IMR-90 (cell line): ENCODE data around the gene SEMA3C. TPM values are rescaled to one million over a fixed set of nuclear protein-coding genes. Genes with fewer than 3 reads are reported as not detected.

Experiments
- ATAC-seq: fragments of 200-7000 bp; cut with Tn5 transposase; 2 replicates; pipeline ENCODE4 v1.9.1; 2020; ENCODE audit warnings: low read depth, mild to moderate bottlenecking, moderate library complexity
- BruUV-seq: library from RNA; stranded (reverse); fragments of 400-500 nt; replicated peaks from 2 replicates; lab custom pipeline; 2021; lab: Mats Ljungman, UMichigan
- CTCF ChIA-PET: fragments of 300-600 bp; formaldehyde crosslinking; extraction: SDS; loops from one replicate; lab custom pipeline; 2021; ENCODE audit warnings: antibody characterized with exemption; lab: Yijun Ruan, JAX
- POLR2A ChIA-PET: fragments of 300-600 bp; sonication (Branson Sonifier 250); formaldehyde crosslinking; loops from one replicate; lab custom pipeline; 2022; ENCODE audit warnings: antibody characterized with exemption; ENCODE audit not compliant: unreplicated experiment; lab: Charles Lee
- DNase-seq: peaks from one replicate; pipeline ENCODE4 v3.0.0; 2013
- H2AFZ ChIP-seq: replicated peaks from 2 replicates; pipeline ENCODE3; 2013; ENCODE audit warnings: low read length, mild to moderate bottlenecking; ENCODE audit not compliant: poor library complexity
- H2AK5ac ChIP-seq: 2 replicates; pipeline ENCODE4 v1.6.1; 2013; ENCODE audit warnings: low read depth, low read length, inconsistent platforms
- H2AK9ac ChIP-seq: replicated peaks from 2 replicates; pipeline ENCODE3; 2013; ENCODE audit warnings: mild to moderate bottlenecking, low read depth, low read length, moderate library complexity; ENCODE audit not compliant: poor library complexity
- H2BK120ac ChIP-seq: 2 replicates; pipeline ENCODE4 v1.6.1; 2013; ENCODE audit warnings: low read depth, low read length, inconsistent platforms
- H2BK15ac ChIP-seq: 3 replicates; pipeline ENCODE4 v1.6.1; 2013; ENCODE audit warnings: low read depth, low read length, inconsistent platforms
- H2BK20ac ChIP-seq: 2 replicates; pipeline ENCODE4 v1.6.1; 2013; ENCODE audit warnings: low read depth, mild to moderate bottlenecking, inconsistent platforms, low read length, moderate library complexity
- H2BK5ac ChIP-seq: 2 replicates; pipeline ENCODE4 v1.6.1; 2013; ENCODE audit warnings: mild to moderate bottlenecking, low read depth, low read length, inconsistent platforms; ENCODE audit not compliant: poor library complexity, severe bottlenecking
- H3K14ac ChIP-seq: replicated peaks from 2 replicates; pipeline ENCODE4 v1.6.1; 2013; ENCODE audit warnings: low read depth, low read length, inconsistent platforms
- H3K18ac ChIP-seq: 2 replicates; pipeline ENCODE4 v1.6.1; 2013; ENCODE audit warnings: low read depth, low read length, control low read depth
- H3K23ac ChIP-seq: 2 replicates; pipeline ENCODE4 v1.6.1; 2013; ENCODE audit warnings: low read depth, low read length, inconsistent platforms
- H3K27ac ChIP-seq: 2 replicates; pipeline ENCODE4 v1.5.1; 2013; ENCODE audit warnings: mild to moderate bottlenecking, control low read depth, low read length; ENCODE audit not compliant: insufficient read depth
- H3K27me3 ChIP-seq: 2 replicates; pipeline ENCODE4 v1.6.1; 2013; ENCODE audit warnings: low read length; ENCODE audit not compliant: control insufficient read depth, insufficient read depth
- H3K36me3 ChIP-seq: 2 replicates; pipeline ENCODE4 v1.6.1; 2013; ENCODE audit warnings: low read length, mixed read lengths; ENCODE audit not compliant: control insufficient read depth, insufficient read depth
- H3K4ac ChIP-seq: 2 replicates; pipeline ENCODE4 v1.6.1; 2013; ENCODE audit warnings: low read depth, low read length, inconsistent platforms
- H3K4me1 ChIP-seq: 2 replicates; pipeline ENCODE4 v1.6.1; 2013; ENCODE audit warnings: low read length, mixed read lengths; ENCODE audit not compliant: control insufficient read depth, insufficient read depth
- H3K4me2 ChIP-seq: 2 replicates; pipeline ENCODE4 v1.6.1; 2013; ENCODE audit warnings: low read depth, mild to moderate bottlenecking, control low read depth, low read length, moderate library complexity
- H3K4me3 ChIP-seq: 2 replicates; pipeline ENCODE4 v1.5.1; 2013; ENCODE audit warnings: low read depth, mild to moderate bottlenecking, control low read depth, low read length, moderate library complexity; ENCODE audit not compliant: insufficient read depth
- H3K56ac ChIP-seq: 2 replicates; pipeline ENCODE4 v1.6.1; 2013; ENCODE audit warnings: low read length, inconsistent platforms; ENCODE audit not compliant: insufficient read depth; ENCODE audit errors: extremely low read depth
- H3K79me1 ChIP-seq, 2 experiments: 2 replicates each; pipeline ENCODE4 v1.6.1; 2013; ENCODE audit warnings: low read length in 2 of 2, inconsistent platforms in 1 of 2, low read depth in 1 of 2
- H3K9ac ChIP-seq: 2 replicates; pipeline ENCODE4 v1.6.1; 2013; ENCODE audit warnings: low read depth, low read length, control low read depth
- H3K9me1 ChIP-seq: 2 replicates; pipeline ENCODE4 v1.6.1; 2013; ENCODE audit warnings: low read length, inconsistent platforms; ENCODE audit not compliant: insufficient read depth
- H3K9me3 ChIP-seq: 2 replicates; pipeline ENCODE4 v1.6.1; 2013; ENCODE audit warnings: low read length; ENCODE audit not compliant: control insufficient read depth, insufficient read depth
- H4K20me1 ChIP-seq: 2 replicates; pipeline ENCODE4 v1.6.1; 2013; ENCODE audit warnings: low read length, inconsistent platforms; ENCODE audit not compliant: insufficient read depth
- H4K5ac ChIP-seq: 2 replicates; pipeline ENCODE4 v1.6.1; 2013; ENCODE audit warnings: mild to moderate bottlenecking, low read depth, low read length, control low read depth
- H4K8ac ChIP-seq, 2 experiments: 2 replicates each; pipeline ENCODE4 v1.6.1; 2013; ENCODE audit warnings: low read depth in 2 of 2, low read length in 2 of 2, control low read depth in 1 of 2, inconsistent platforms in 1 of 2
- H4K91ac ChIP-seq: 2 replicates; pipeline ENCODE4 v1.6.1; 2013; ENCODE audit warnings: low read depth, low read length, inconsistent platforms; ENCODE audit not compliant: insufficient read depth
- BHLHE40 ChIP-seq: fragments of 150-350 bp; IDR thresholded peaks from 2 replicates; pipeline ENCODE4 v1.6.1; 2016; ENCODE audit warnings: mild to moderate bottlenecking, low read depth, low read length
- CHD1 ChIP-seq: IDR thresholded peaks from 2 replicates; pipeline ENCODE4 v1.6.1; 2012; ENCODE audit warnings: low read depth, low read length, improper control_type of control experiment
- MAFK ChIP-seq: IDR thresholded peaks from 2 replicates; pipeline ENCODE4 v1.6.1; 2012; ENCODE audit warnings: low read depth, low read length, improper control_type of control experiment
- NFE2L2 ChIP-seq: fragments of 150-350 bp; IDR thresholded peaks from 2 replicates; pipeline ENCODE4 v1.6.1; 2016; ENCODE audit warnings: low read depth, mild to moderate bottlenecking, low read length
- SMC3 ChIP-seq: fragments of 150-350 bp; IDR thresholded peaks from 2 replicates; pipeline ENCODE4 v1.6.1; 2016; ENCODE audit warnings: low read depth, mild to moderate bottlenecking, antibody characterized with exemption, low read length, moderate library complexity
- WGBS, 2 experiments: methylation state at CpG; one replicate each; pipeline versions ENCODE4 v1.1.5 to v1.1.7; 2013; ENCODE audit warnings: missing lambda C conversion rate in 2 of 2; ENCODE audit not compliant: insufficient read length in 1 of 2; ENCODE audit errors: extremely low coverage in 2 of 2; 5-methylcytosine and 5-hydroxymethylcytosine counted together
- dilution Hi-C: fragments of 300-500 bp; cut with HindIII; formaldehyde crosslinking; loops from one replicate; pipeline ENCODE4 v1.14.3; 2018; ENCODE audit warnings: low sequenced_read_pairs; ENCODE audit not compliant: unreplicated experiment
- in situ Hi-C: fragments of 300-500 bp; cut with MboI; formaldehyde crosslinking; loops from 3 replicates; pipeline ENCODE4 v1.14.3; 2019; ENCODE audit warnings: low sequenced_read_pairs, inconsistent platforms, mixed read lengths
- intact Hi-C: fragments of 100-400 bp; cut with micrococcal nuclease; formaldehyde crosslinking; loops from 2 replicates; pipeline ENCODE4 v1.10.0; 2022
- polyA plus RNA-seq, 3 experiments: library from polyadenylated mRNA; depleted of rRNA; stranded (reverse); fragments of >200 nt; gene quantifications; 2 replicates each; pipeline ENCODE4 v1.2.3, GENCODE V29; 2012; ENCODE audit warnings: low replicate concordance in 1 of 3
- total RNA-seq: library from RNA; depleted of rRNA; stranded (reverse); fragments of >200 nt; gene quantifications from 2 replicates; pipeline ENCODE4 v1.2.3, GENCODE V29; 2012

The SEMA3C gene
- total and polyA plus RNA-seq, 2 of the 4 experiments (the other 2 are of a cell fraction), result 21.2 to 97.1 TPM

GRCh38 chr7:80833289-80834268 is 85.3 kb downstream of the SEMA3C start:
- intact Hi-C loops, result loop anchor here (5.0 kb wide), 1 partner anchor 61 kb away; no protein-coding TSS in a partner anchor
- Histone ChIP-seq H2AK5ac (no peak overlapping the region), H3K9me3 (no peaks in the 10 kb centered on the region), H3K14ac (no peak overlapping the region), H3K23ac (no peak overlapping the region), H2BK15ac (no peak overlapping the region), H3K4me2 (no peak overlapping the region), H2AFZ (no peak overlapping the region), H3K9ac (no peak overlapping the region), H4K20me1 (no peaks in the 10 kb centered on the region), H3K18ac (no peak overlapping the region), H3K27me3 (no peaks in the 10 kb centered on the region), H3K4ac (no peak overlapping the region), H2AK9ac (no peak overlapping the region), H2BK120ac (no peak overlapping the region), H2BK5ac (no peak overlapping the region), H3K4me3 (no peak overlapping the region), H3K9me1 (peaks cover 2% of the 10 kb centered on the region; the same call in 1 of the 2 replicates), H3K56ac (no peak overlapping the region), H3K4me1 (peaks cover 3% of the 10 kb centered on the region; the same call in 1 of the 2 replicates), H2BK20ac (no peak overlapping the region), H3K27ac (no peak overlapping the region), H4K5ac (no peak overlapping the region), H4K91ac (no peak overlapping the region), H3K36me3 (no peaks in the 10 kb centered on the region), H4K8ac (no peak overlapping the region), H3K79me1 (peaks cover 10 to 13% of the 10 kb centered on the region in 2 experiments; a peak in 3 of 4 replicates)
- in situ Hi-C loops, result no loop called here
- CTCF ChIA-PET, result no interaction called here
- 100% methylated on average over 3 of the region's 10 CpGs; no CpG with 5 or more reads in 1 of the 2 experiments for WGBS, 2 experiments
- TF ChIP-seq SMC3 (no peak), BHLHE40 (no peak), CHD1 (no peak), MAFK (no peak), NFE2L2 (no peak; the same call in 1 of the 2 replicates)
- DNase-seq (peak; percentile 75), ATAC-seq (no peak)
- POLR2A ChIA-PET, result interaction anchor here (0.6 kb wide), 1 partner anchor 969 kb away, joined by 3 read pairs; no protein-coding TSS in a partner anchor
- no TSS peak for BruUV-seq
- dilution Hi-C loops, result no loop called here
